AG10803 (cell line): ENCODE results near the gene VPS37B.

Experiments
- DNase-seq: peaks from one replicate; pipeline ENCODE4 v3.0.0; 2010; ENCODE audit warnings: low read depth
- H3K4me3 ChIP-seq: 2 replicates; pipeline ENCODE4 v1.5.1; 2011; ENCODE audit warnings: mild to moderate bottlenecking, low read length, control low read depth
- TF ChIP-seq, protein P1 (sequence below): conservative IDR thresholded peaks from 2 replicates; pipeline ENCODE4 v1.5.1; 2011; ENCODE audit warnings: mild to moderate bottlenecking, low read length, control low read depth, inconsistent platforms

VPS37B gene

DNA sequence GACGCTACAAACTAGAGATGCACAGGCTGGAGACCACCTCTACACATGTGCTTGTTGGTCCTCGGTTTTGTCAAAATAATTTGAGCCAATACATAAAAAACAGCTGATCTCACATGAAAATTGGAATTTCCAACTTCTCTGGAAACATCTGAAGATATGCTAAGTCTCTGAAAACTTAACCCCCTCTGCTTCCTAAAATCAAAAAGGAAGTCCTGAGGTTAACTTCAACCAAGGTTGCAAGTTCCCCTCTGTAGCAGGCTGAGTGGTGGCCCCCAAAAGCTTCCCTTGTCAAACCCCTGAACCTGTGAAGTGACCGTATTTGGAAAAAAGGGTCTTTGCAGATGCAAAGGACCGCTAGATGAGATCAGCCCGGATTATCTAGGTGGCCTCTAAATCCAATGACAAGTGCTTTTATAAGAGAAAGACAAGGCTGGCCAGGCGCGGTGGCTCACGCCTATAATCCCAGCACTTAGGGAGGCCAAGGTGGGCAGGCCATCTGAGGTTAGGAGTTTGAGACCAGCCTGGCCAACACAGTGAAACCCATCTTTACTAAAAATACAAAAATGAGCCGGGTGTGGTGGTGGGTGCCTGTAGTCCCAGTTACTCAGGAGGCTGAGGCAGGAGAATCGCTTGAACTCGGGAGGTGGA, 32.0 kb upstream of the VPS37B start:
- TF ChIP-seq, protein P1, sequence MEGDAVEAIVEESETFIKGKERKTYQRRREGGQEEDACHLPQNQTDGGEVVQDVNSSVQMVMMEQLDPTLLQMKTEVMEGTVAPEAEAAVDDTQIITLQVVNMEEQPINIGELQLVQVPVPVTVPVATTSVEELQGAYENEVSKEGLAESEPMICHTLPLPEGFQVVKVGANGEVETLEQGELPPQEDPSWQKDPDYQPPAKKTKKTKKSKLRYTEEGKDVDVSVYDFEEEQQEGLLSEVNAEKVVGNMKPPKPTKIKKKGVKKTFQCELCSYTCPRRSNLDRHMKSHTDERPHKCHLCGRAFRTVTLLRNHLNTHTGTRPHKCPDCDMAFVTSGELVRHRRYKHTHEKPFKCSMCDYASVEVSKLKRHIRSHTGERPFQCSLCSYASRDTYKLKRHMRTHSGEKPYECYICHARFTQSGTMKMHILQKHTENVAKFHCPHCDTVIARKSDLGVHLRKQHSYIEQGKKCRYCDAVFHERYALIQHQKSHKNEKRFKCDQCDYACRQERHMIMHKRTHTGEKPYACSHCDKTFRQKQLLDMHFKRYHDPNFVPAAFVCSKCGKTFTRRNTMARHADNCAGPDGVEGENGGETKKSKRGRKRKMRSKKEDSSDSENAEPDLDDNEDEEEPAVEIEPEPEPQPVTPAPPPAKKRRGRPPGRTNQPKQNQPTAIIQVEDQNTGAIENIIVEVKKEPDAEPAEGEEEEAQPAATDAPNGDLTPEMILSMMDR = no peak
- DNase-seq = no peak
- H3K4me3 ChIP-seq = no peak overlapping the region

DNA sequence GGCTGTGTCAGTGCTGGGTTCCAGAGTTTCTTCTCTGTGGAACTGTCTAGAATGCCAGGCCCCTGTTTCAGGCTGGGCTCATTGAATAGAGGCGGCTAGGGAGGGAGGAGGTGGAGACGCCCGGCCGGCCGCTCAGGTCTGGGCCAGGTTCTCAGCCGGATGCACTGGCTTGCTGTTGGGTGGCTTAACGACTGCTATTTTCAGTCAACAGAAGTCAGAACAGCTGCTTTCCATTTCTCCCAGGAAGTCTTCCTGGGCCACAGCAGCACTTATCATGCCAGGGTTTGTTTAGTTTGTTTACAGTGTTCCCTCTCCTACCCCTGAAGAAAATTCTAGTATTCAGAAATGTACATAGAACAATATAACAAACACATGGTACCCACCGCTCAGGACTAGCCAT, 26.0 kb upstream of the VPS37B start:
- no peak overlapping the region for H3K4me3 ChIP-seq
- TF ChIP-seq, protein P1 = no peak
- no peak for DNase-seq

DNA sequence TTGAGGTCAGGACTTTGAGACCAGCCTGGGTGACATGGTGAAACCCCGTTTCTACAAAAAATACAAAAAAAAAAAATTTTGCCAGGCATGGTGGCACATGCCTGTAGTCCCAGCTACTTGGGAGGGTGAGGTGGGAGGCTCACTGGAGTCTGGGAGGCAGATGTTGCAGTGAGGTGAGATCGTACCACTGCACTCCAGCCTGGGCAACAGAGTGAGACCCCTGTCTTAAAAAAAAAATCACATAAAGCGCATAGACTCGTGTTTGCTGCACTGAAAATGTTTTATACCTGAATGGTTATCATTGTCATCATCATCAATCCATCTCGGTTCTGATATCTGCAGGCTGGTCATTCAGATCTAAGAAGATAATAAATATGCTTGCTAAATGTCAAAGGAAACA, 24.8 kb upstream of the VPS37B start:
- TF ChIP-seq, protein P1 = no peak

DNA sequence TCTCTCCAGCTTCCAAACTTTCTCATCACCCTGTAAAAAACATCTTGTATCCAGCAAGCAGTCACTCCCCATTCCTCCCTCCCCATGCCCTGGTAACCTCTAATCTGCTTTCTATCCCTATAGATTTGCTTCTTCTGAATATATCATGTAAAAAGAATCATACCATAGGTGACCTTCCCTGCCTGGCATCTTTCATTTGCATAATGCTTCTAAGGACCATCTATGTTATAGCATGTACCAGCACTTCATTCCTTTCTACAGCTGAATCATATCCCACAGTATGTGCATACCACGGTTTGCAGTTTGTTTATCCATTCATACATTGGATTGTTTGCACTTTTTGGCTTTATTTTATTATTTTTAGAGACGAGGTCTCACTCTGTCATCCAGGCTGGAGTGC, 22.9 kb upstream of the VPS37B start:
- TF ChIP-seq, protein P1 = no peak
- no peak overlapping the region for H3K4me3 ChIP-seq
- DNase-seq = no peak

More for the DNA sequence above, 24.8 kb upstream of the VPS37B start:
- no peak for DNase-seq
- no peak overlapping the region for H3K4me3 ChIP-seq

- TF ChIP-seq, protein P1 = no peak
- no peak overlapping the region for H3K4me3 ChIP-seq
- DNase-seq = peak; percentile 79
Measured at GRCh38 chr12:122917507-122918121, 21.7 kb upstream of the VPS37B start.

DNA sequence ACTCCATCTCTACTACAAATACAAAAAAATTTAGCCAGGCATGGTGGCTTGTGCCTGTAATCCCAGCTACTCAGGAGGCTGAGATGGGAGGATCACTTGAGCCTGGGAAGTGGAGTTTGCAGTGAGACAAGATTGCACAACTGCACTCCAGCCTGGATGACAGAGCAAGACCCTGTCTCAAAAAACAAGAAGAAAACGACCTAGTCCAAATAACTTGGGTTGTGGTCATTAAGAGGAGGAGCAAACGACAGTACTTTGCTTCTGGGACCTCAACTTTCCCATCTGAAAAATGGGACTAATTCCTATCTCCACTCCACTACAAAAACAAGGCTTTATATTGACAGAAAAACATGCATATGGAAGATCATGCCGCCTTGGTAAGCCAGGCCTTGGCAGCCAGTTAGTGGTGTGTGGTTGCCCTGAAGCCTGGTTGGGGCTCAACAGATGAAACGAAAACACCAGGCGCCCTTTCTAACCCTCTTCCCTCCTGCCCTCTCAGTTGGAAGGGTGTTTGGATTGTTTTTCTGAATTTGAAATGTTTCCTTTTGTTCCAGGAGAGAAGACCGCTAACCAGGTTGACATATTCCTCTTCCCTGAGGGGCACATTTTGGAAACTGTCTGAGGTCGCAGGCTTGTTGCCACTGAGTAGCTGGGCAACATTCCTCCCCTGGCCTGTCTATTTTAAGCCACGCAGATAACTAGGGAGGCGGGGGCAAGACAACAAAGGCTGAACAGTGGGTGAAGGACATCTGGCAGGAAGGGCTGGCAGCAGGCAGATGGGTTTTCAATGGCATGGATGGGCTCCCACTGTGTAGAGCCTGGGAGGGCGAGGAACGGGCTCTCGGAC, 13.7 kb upstream of the VPS37B start:
- no peak for DNase-seq
- TF ChIP-seq, protein P1 = no peak
- H3K4me3 ChIP-seq = no peak overlapping the region
